ENCODE results near the gene BCL11B.

BCL11B gene

GRCh38 chr14:99177046-99177655 lies 94.8 kb downstream of the BCL11B start:
- no peak for DNase-seq

DNA sequence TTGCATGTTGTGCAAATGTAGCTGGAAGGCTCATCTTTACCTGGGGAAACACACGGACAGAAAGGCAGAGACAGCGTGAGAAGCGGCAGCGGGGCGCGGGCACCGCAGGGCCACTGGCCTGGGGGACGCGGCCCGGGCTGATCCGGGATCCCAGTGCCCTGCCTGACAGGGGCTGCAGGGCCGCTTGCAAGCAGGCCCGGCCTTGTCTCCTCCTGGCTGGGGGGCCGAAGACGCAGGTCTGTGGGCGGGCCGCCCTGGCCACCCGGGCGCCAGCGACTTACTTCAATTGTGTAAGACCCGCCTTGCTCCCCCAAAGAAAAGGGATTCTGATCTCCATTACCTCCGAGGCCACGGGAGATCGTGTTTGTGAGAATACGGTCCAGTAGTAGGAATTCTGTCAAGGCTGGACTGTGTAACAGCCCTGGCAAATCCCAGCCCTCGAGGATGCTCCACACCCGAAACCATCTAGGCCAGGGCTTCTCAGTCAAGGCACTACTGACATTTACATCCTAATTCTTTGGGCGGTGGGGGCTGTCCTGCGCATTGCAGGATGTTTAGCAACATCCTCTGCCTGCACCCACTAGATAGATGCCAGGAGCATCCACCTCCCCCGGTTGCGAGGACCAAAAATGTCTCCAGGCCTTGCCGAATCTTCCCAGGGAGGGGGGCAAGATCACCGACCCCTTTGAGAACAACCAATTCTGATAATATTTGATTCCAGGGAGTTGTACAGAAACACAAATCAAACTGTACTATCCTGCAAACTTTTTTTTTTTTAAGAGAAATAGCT lies 95.6 kb downstream of the BCL11B start:
- no peak for DNase-seq

- no peak for DNase-seq
Measured at GRCh38 chr14:99175331-99176155, 96.5 kb downstream of the BCL11B start.

GRCh38 chr14:99174770-99175319 lies 97.2 kb downstream of the BCL11B start:
- no peak for DNase-seq

GRCh38 chr14:99174081-99174769 lies 97.8 kb downstream of the BCL11B start:
- no peak for DNase-seq

GRCh38 chr14:99173506-99173905 lies 98.5 kb downstream of the BCL11B start:
- no peak for DNase-seq

GRCh38 chr14:99173086-99173485 lies 98.9 kb downstream of the BCL11B start:
- no peak for DNase-seq

DNA sequence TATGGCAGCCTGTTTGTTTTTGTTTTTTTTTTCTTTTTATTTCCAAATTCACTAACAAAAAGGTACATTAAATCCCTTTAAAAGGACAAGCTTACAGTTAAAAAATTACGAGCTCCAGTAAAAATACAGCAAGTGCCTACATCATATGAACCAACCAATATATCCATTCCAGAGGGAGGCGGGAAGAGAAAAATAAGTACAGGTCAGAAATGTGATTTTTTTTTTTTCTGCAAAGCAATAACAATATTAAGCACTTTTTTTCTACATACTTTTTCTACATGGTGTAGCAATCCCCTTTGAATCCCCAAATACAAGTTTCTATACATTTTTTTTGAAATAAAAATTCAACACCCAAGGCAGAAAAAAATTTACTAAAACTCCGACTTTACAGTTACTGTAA lies 100.6 kb downstream of the BCL11B start:
- DNase-seq = no peak

GRCh38 chr14:99169776-99170356 lies 102.1 kb downstream of the BCL11B start:
- no peak for DNase-seq

- no peak for DNase-seq
Measured at GRCh38 chr14:99168330-99168729, 103.7 kb downstream of the BCL11B start.

GRCh38 chr14:99166506-99166905 lies 105.5 kb downstream of the BCL11B start:
- no peak for DNase-seq

- DNase-seq = no peak
Measured at GRCh38 chr14:99164712-99165111, 107.3 kb downstream of the BCL11B start.

DNA sequence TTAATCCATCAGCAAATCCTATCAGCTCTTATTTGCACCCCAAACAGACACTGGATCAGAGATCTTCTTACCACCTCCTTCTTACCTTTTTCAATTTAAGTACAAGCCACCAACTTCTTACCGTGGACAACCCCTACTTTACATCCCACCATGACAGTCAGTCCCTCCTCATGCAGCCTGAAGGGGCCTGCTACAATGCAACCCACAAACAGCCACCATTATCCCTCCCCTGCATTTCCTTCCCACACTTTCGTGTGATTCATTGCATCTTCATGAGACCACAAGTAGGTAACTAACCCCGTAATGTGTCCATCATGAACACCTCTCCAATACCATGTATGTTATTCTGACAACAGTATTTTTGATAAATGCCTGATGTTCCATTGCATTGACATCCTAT lies 108.6 kb downstream of the BCL11B start:
- no peak for DNase-seq

GRCh38 chr14:99159341-99160340 lies 112.4 kb downstream of the BCL11B start:
- DNase-seq = no peak

DNA sequence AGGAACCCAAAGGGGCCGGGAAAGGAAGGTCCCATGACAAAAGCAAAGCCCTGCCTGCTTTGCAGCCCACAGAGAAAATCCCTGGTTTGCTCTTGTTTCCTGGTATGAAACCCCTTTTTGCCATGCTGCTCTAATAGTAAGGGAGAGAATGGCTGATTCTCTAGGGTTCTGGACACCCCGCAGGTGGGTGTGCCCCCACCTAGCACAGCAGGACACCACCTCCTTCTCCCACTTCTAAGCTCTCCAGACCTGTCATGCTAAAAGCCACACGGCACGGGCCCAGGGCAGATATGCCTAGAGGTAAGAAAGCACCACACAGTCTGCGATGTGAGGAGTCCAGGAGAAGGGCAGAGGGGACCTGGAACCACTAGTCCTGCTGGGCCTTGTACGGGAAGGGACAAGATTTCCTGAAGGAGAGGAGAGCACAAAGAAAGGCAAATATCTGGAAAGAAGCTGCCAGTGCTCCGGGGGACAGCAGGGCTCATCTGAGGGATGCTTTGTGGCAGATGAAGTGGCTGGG lies 113.3 kb downstream of the BCL11B start:
- DNase-seq = no peak

DNA sequence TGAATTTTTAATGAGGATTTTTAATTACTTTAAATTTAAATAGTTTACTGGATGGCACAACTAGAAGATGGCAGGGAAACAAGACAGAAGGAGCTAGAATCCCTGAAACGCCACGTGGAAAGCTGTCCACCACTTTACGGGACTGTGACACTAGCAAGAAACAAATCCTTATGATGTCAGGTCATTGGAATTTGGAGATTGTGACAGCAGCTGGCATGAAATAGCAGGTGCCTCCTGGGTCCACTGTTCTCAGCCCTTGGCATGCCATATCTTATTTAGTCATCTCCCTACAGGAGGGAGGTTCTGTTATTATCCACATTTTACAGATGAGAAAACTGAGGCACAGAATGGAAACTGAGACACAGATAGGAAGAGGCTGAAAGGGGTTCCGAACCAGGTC lies 113.8 kb downstream of the BCL11B start:
- no peak for DNase-seq

DNA sequence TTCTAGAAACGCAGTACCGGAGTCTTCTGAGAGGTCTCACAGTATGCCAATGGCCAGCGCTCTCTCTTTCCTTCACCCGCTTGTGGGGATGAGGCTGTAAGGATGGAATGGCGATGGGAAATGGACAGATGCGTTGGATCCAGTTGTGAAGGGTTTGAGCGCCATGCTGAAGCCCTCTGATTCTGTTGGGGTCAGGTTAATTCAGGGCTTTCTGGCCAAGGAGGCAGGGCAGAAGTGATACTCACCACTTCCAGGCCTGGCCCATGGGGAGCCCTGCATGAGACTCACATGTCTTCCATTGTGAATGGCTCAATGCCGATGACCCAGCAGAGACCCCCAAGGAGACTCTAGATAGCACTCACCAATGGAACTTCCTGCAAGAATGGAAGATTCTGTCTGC lies 114.3 kb downstream of the BCL11B start:
- no peak for DNase-seq

- DNase-seq = no peak
Measured at GRCh38 chr14:99157246-99157645, 114.8 kb downstream of the BCL11B start.

- no peak for DNase-seq
Measured at GRCh38 chr14:99156814-99157213, 115.2 kb downstream of the BCL11B start.

GRCh38 chr14:99156090-99156425 lies 115.9 kb downstream of the BCL11B start:
- no peak for DNase-seq
